Mesothelial cell of epicardium (in vitro differentiated cells): ENCODE measurements around the gene LTBP1. TPM values are rescaled to one million over a fixed set of nuclear protein-coding genes. Genes with fewer than 3 reads are reported as not detected.
"Not testable (repeated sequence)": the region's sequence is repeated elsewhere in the genome, so short reads cannot be mapped to it uniquely, and the experiment has no call there.

Experiments
- DNase-seq, 2 experiments: peaks; one replicate each; pipeline ENCODE4 v3.0.0; 2021; ENCODE audit warnings: low spot score in 2 of 2; ENCODE audit not compliant: unreplicated experiment in 2 of 2
- H3K27ac Mint-ChIP-seq: 2 replicates; pipeline ENCODE4 v1.8.0; 2021; ENCODE audit warnings: mixed read lengths
- H3K27me3 Mint-ChIP-seq: 2 replicates; pipeline ENCODE4 v1.8.0; 2021; ENCODE audit warnings: low read depth, mixed read lengths
- H3K36me3 Mint-ChIP-seq: 2 replicates; pipeline ENCODE4 v1.8.0; 2021; ENCODE audit warnings: mixed read lengths
- H3K4me1 Mint-ChIP-seq: 2 replicates; pipeline ENCODE4 v1.8.0; 2021; ENCODE audit warnings: mixed read lengths
- H3K4me3 Mint-ChIP-seq: 2 replicates; pipeline ENCODE4 v1.8.0; 2021; ENCODE audit warnings: mild to moderate bottlenecking, moderate library complexity, mixed read lengths
- H3K9me3 Mint-ChIP-seq: 2 replicates; pipeline ENCODE4 v1.8.0; 2021; ENCODE audit warnings: mixed read lengths
- total RNA-seq: library from RNA; stranded (reverse); gene quantifications from 3 replicates; pipeline ENCODE4 v1.2.1, GENCODE V29; 2021
- TF ChIP-seq, protein P1 (sequence below): fragments of 200-600 bp; sonication (generic); IDR thresholded peaks from one replicate; pipeline ENCODE4 v1.5.0; 2021; ENCODE audit warnings: antibody characterized with exemption; ENCODE audit not compliant: unreplicated experiment

Gene LTBP1
- total RNA-seq, 1 donor from 2014 or later, result 80.2 TPM

DNA sequence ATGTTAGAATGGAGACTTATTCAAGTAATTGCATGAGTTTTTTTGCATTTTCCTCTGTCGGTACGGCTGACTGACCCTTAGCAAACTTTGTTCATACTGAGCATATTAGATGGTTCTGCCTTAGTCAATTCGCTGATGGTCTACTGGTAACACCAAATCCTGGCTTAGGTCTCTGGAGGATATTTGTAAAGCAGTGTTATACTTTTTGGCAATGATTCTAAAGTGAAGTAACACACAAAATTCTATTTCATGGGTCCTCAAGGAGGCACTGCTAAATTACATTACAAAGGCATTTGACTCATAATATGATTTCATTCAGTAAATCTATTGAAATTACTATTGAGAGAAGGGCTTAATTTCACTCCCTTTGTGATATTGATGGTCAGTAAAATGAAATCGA, 282.9 kb downstream of the LTBP1 start:
- Mint-ChIP-seq H3K4me1 (peaks cover 7% of the 10 kb centered on the region), H3K9me3 (peaks cover 24% of the 10 kb centered on the region), H3K27me3 (no peaks in the 10 kb centered on the region), H3K36me3 (peaks cover 28% of the 10 kb centered on the region), H3K4me3 (no peak overlapping the region), H3K27ac (no peak overlapping the region)
- TF ChIP-seq, protein P1, sequence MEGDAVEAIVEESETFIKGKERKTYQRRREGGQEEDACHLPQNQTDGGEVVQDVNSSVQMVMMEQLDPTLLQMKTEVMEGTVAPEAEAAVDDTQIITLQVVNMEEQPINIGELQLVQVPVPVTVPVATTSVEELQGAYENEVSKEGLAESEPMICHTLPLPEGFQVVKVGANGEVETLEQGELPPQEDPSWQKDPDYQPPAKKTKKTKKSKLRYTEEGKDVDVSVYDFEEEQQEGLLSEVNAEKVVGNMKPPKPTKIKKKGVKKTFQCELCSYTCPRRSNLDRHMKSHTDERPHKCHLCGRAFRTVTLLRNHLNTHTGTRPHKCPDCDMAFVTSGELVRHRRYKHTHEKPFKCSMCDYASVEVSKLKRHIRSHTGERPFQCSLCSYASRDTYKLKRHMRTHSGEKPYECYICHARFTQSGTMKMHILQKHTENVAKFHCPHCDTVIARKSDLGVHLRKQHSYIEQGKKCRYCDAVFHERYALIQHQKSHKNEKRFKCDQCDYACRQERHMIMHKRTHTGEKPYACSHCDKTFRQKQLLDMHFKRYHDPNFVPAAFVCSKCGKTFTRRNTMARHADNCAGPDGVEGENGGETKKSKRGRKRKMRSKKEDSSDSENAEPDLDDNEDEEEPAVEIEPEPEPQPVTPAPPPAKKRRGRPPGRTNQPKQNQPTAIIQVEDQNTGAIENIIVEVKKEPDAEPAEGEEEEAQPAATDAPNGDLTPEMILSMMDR, result no peak
- DNase-seq, result no peak

DNA sequence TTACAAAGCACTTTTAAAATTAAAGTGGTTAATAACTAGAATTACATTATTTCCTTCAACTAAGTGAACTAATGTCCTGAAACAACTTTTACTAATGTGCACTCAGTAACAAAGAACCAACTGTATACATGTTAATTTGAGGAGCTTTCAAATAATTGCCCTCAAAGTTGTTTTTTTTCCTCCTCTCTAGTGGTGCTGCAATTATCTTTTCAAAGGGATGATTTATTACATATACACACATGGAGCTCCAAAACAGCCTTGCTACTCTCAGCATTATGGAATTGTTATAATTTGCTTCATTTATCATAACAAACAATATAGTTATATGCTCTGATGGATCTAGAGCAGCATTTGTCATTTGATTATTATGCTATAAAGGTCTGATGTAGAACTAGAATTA, 283.4 kb downstream of the LTBP1 start:
- Mint-ChIP-seq H3K27ac (no peak overlapping the region), H3K36me3 (peaks cover 29% of the 10 kb centered on the region), H3K4me3 (no peak overlapping the region), H3K27me3 (no peaks in the 10 kb centered on the region), H3K4me1 (peaks cover 7% of the 10 kb centered on the region), H3K9me3 (peaks cover 18% of the 10 kb centered on the region)
- TF ChIP-seq, protein P1, result no peak
- no peak for DNase-seq

DNA sequence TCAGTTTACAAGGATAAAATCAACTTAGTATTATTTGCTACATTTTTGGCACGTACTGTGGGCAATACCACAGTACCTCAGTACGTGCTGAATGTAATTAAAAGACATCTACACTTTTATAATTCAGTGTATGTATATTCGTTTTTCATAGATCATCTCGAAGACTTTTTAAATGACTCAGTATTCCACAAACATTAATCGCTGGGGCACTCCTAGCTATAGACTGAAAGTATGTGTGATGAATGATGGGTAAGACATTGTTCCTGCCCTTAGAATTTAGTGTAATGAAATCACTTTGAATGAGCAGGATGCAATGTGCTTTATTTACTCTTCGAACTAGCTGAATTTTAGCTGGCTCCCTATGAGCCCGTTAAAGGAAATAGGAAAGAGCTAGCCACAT, 284.1 kb downstream of the LTBP1 start:
- H3K4me1 Mint-ChIP-seq, result peaks cover 7% of the 10 kb centered on the region
- H3K27me3 Mint-ChIP-seq, result no peaks in the 10 kb centered on the region
- TF ChIP-seq, protein P1, result no peak
- no peak for DNase-seq
- H3K9me3 Mint-ChIP-seq, result peaks cover 12% of the 10 kb centered on the region
- peaks cover 23% of the 10 kb centered on the region for H3K36me3 Mint-ChIP-seq
- H3K4me3 Mint-ChIP-seq, result no peak overlapping the region
- no peak overlapping the region for H3K27ac Mint-ChIP-seq

- H3K36me3 Mint-ChIP-seq, result peaks cover 20% of the 10 kb centered on the region
- not testable (repeated sequence) for H3K27ac Mint-ChIP-seq, H3K4me3 Mint-ChIP-seq, H3K4me1 Mint-ChIP-seq, DNase-seq, H3K9me3 Mint-ChIP-seq, H3K27me3 Mint-ChIP-seq
Measured at GRCh38 chr2:33235559-33235958, 288.8 kb downstream of the LTBP1 start.

DNA sequence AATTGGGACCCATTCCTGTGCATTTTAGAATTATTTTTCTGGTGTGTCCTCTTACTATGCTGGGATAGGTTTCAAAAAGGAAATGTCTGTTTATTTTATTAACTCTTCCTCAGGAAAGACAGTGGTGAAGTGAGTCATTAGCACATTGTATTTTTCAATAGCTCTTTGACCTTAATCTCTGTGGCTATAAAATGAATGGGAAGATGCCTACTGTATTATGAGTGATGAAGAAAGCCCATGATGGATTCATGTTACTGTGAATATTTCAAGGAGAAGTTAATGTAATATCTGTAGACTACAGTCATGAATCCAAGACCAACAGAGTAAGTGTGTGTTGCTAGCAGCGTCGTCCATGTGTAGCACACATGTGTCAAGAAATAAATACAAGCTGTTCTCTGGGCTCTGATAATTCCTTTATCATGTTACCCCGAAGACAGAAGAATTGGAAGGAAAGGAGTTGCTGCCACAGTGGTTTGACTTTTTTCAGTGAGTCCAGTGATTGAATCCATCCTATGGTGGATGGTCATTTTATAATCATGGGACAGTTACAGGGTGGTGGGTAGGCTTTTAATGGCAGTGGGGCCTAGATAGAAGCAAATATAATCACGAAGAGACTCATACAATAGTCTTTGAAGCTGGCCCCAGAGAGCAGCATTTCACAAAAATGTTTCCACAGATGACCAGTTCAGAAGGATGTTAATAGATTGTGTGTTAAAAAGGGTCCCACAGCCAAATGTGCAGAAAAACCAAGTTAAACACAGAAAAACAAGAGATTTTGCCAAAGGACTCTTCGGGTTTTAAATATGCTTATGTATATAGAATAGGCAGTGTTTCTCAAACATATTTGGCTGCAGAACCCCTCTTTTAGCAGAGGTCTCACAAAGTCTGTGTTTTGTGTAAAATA, 290.0 kb downstream of the LTBP1 start:
- no peaks in the 10 kb centered on the region for H3K4me1 Mint-ChIP-seq
- H3K4me3 Mint-ChIP-seq, result no peak overlapping the region

GRCh38 chr2:33238111-33238510, 291.4 kb downstream of the LTBP1 start:
- no peak for DNase-seq
- no peak overlapping the region for H3K4me3 Mint-ChIP-seq
- H3K27ac Mint-ChIP-seq, result no peak overlapping the region
- peaks cover 14% of the 10 kb centered on the region for H3K36me3 Mint-ChIP-seq
- TF ChIP-seq, protein P1, result no peak
- no peaks in the 10 kb centered on the region for H3K4me1 Mint-ChIP-seq
- peaks cover 6% of the 10 kb centered on the region for H3K9me3 Mint-ChIP-seq
- no peaks in the 10 kb centered on the region for H3K27me3 Mint-ChIP-seq

More for the DNA sequence above, 290.0 kb downstream of the LTBP1 start:
- Mint-ChIP-seq H3K27ac (no peak overlapping the region), H3K27me3 (no peaks in the 10 kb centered on the region), H3K36me3 (peaks cover 20% of the 10 kb centered on the region), H3K9me3 (peaks cover 8% of the 10 kb centered on the region)
- TF ChIP-seq, protein P1, result no peak
- DNase-seq, result no peak
